Liver (tissue), 9 donors: Measurements from ENCODE around the gene OGFOD3. TPM values are rescaled to one million over a fixed set of nuclear protein-coding genes. Genes with fewer than 3 reads are reported as not detected.

Experiments used
- DNase-seq: peaks from one replicate; pipeline ENCODE4 v3.0.0-alpha.2; 2017; ENCODE audit warnings: low spot score
- H3K27ac ChIP-seq, 2 donors: one replicate each; pipeline ENCODE4 v1.7.0; 2013; ENCODE audit warnings: inconsistent platforms in 2 of 2, low read length in 2 of 2, control low read depth in 1 of 2, low read depth in 1 of 2, mild to moderate bottlenecking in 1 of 2
- H3K27me3 ChIP-seq, 4 donors: one replicate each; pipeline versions ENCODE4 v1.6.1 to v1.7.0; 2013; ENCODE audit warnings: low read length in 3 of 4, inconsistent platforms in 1 of 4, mild to moderate bottlenecking in 1 of 4, moderate library complexity in 1 of 4; ENCODE audit not compliant: control insufficient read depth in 4 of 4, insufficient read depth in 4 of 4
- H3K36me3 ChIP-seq, 4 donors: one replicate each; pipeline versions ENCODE4 v1.6.1 to v1.7.0; 2013; ENCODE audit warnings: low read length in 3 of 4, mild to moderate bottlenecking in 3 of 4, low read depth in 1 of 4, moderate library complexity in 1 of 4; ENCODE audit not compliant: control insufficient read depth in 4 of 4, insufficient read depth in 3 of 4
- H3K4me1 ChIP-seq, 4 donors: one replicate each; pipeline versions ENCODE4 v1.6.1 to v1.7.0; 2013; ENCODE audit warnings: low read length in 3 of 4, mild to moderate bottlenecking in 3 of 4, moderate library complexity in 1 of 4; ENCODE audit not compliant: control insufficient read depth in 4 of 4, insufficient read depth in 4 of 4
- H3K4me3 ChIP-seq, 3 donors: one replicate each; pipeline versions ENCODE4 v1.6.1 to v1.7.0; 2013; ENCODE audit warnings: low read length in 3 of 3, control low read depth in 1 of 3, low read depth in 1 of 3, mild to moderate bottlenecking in 1 of 3
- H3K9ac ChIP-seq, 2 donors: one replicate each; pipeline ENCODE4 v1.7.0; 2013; ENCODE audit warnings: low read length in 2 of 2, mild to moderate bottlenecking in 2 of 2, moderate library complexity in 2 of 2, control low read depth in 1 of 2, low read depth in 1 of 2
- H3K9me3 ChIP-seq, 4 donors: one replicate each; pipeline versions ENCODE4 v1.6.1 to v1.7.0; 2013; ENCODE audit warnings: low read length in 3 of 4; ENCODE audit not compliant: control insufficient read depth in 4 of 4
- ATF3 ChIP-seq: IDR thresholded peaks from 2 replicates; pipeline ENCODE4 v1.6.1; 2016; ENCODE audit warnings: antibody characterized with exemption
- EGR1 ChIP-seq, 2 donors: IDR thresholded peaks; 2 replicates each; pipeline ENCODE4 v1.6.1; 2016 to 2018; ENCODE audit warnings: antibody characterized with exemption in 2 of 2, low read depth in 2 of 2
- FOXA1 ChIP-seq: IDR thresholded peaks from 2 replicates; pipeline ENCODE4 v1.6.1; 2016; ENCODE audit warnings: antibody characterized with exemption
- FOXA2 ChIP-seq: IDR thresholded peaks from 2 replicates; pipeline ENCODE4 v1.6.1; 2016; ENCODE audit warnings: antibody characterized with exemption
- GABPA ChIP-seq, 2 donors: IDR thresholded peaks in 1 of 2; conservative IDR thresholded peaks in 1 of 2; 2 replicates each; pipeline ENCODE4 v1.6.1; 2016; ENCODE audit warnings: antibody characterized with exemption in 2 of 2, mild to moderate bottlenecking in 1 of 2, moderate library complexity in 1 of 2
- HNF4G ChIP-seq: IDR thresholded peaks from 2 replicates; pipeline ENCODE4 v1.6.1; 2016; ENCODE audit warnings: antibody characterized with exemption
- MAX ChIP-seq: IDR thresholded peaks from 2 replicates; pipeline ENCODE4 v1.6.1; 2016; ENCODE audit warnings: antibody characterized with exemption
- REST ChIP-seq: IDR thresholded peaks from 2 replicates; pipeline ENCODE4 v1.6.1; 2016; ENCODE audit warnings: antibody characterized with exemption, mild to moderate bottlenecking
- RXRA ChIP-seq, 2 donors: IDR thresholded peaks; 2 replicates each; pipeline ENCODE4 v1.6.1; 2017 to 2018; ENCODE audit warnings: antibody characterized with exemption in 2 of 2, mild to moderate bottlenecking in 1 of 2
- SP1 ChIP-seq: IDR thresholded peaks from 2 replicates; pipeline ENCODE4 v1.6.1; 2018; ENCODE audit warnings: antibody characterized with exemption, mild to moderate bottlenecking
- TAF1 ChIP-seq: conservative IDR thresholded peaks from 2 replicates; pipeline ENCODE4 v1.6.1; 2016; ENCODE audit warnings: antibody characterized with exemption, mild to moderate bottlenecking
- YY1 ChIP-seq: IDR thresholded peaks from 2 replicates; pipeline ENCODE4 v1.6.1; 2016; ENCODE audit warnings: antibody characterized with exemption, mild to moderate bottlenecking
- WGBS: extraction: QIAGEN DNeasy Blood & Tissue Kit; methylation state at CpG from one replicate; pipeline ENCODE4 v1.1.7; 2013; 5-methylcytosine and 5-hydroxymethylcytosine counted together
- polyA plus RNA-seq, 2 donors: library from polyadenylated mRNA; stranded (reverse) in 1 of 2; unstranded in 1 of 2; fragments of 200-250 nt in 1 of 2; fragments of >200 nt in 1 of 2; fragmentation: Nextera tagmentation in 1 of 2; extraction: Ambion mirVana in 1 of 2; gene quantifications; one replicate each; pipeline versions ENCODE4 v1.2.1 to v1.2.3, GENCODE V29; 2013 to 2015
- total RNA-seq, 2 donors: library from RNA; depleted of rRNA; stranded (reverse); fragments of >200 nt; gene quantifications; one replicate each; pipeline ENCODE4 v1.2.3, GENCODE V29; 2014
- donor health status: healthy.
- donor health status: healthy.
- donor health status: healthy.
- donor health status: healthy.
- donor health status: healthy.

OGFOD3 gene
- total and polyA plus RNA-seq, 4 donors, result 15.0 to 23.2 (median 18.5) TPM

- Histone ChIP-seq H3K4me1 (peaks cover 0 to 4% (median 1%) of the 10 kb centered on the region in 4 donors), H3K4me3 (no peak overlapping the region), H3K9ac (no peak overlapping the region), H3K27ac (no peak overlapping the region), H3K27me3 (no peaks in the 10 kb centered on the region), H3K36me3 (no peaks in the 10 kb centered on the region), H3K9me3 (no peaks in the 10 kb centered on the region)
- TF ChIP-seq RXRA (IDR thresholded peaks at IDR 0.05), result peak in 1 of 2 donors; percentile 51
- TF ChIP-seq SP1, result peak; percentile 34
- TF ChIP-seq TAF1, result no peak
- TF ChIP-seq FOXA1, result no peak
- TF ChIP-seq FOXA2, result no peak
- TF ChIP-seq ATF3, result no peak
- WGBS, result 60% methylated on average over 28 of the region's 28 CpGs
- no peak for DNase-seq
Measured at GRCh38 chr17:82346342-82347300, 71.8 kb downstream of the OGFOD3 start.

GRCh38 chr17:82345151-82345976, 73.0 kb downstream of the OGFOD3 start:
- H3K36me3 ChIP-seq, result no peaks in the 10 kb centered on the region
- DNase-seq, result no peak
- H3K4me3 ChIP-seq, result no peak overlapping the region
- H3K9me3 ChIP-seq, result no peaks in the 10 kb centered on the region
- no peak overlapping the region for H3K9ac ChIP-seq
- no peak for TF ChIP-seq REST
- no peak for TF ChIP-seq HNF4G
- no peak for TF ChIP-seq MAX
- TF ChIP-seq YY1, result no peak
- TF ChIP-seq GABPA (IDR thresholded peaks at IDR 0.05 in 1 of 2, conservative IDR thresholded peaks at IDR 0.05 in 1 of 2), result no peak
- TF ChIP-seq FOXA2, result no peak
- TF ChIP-seq EGR1 (IDR thresholded peaks at IDR 0.05; ENCODE audit: low read depth in 2 of 2), result no peak
- no peak for TF ChIP-seq SP1
- H3K27ac ChIP-seq, result no peak overlapping the region
- 93% methylated on average over 42 of the region's 42 CpGs for WGBS
- H3K27me3 ChIP-seq, result no peaks in the 10 kb centered on the region
- H3K4me1 ChIP-seq, result peaks cover 0 to 4% (median 1%) of the 10 kb centered on the region in 4 donors
